HCT116 (cell line): Measurements from ENCODE around the gene PCDH9. TPM values are rescaled to one million over a fixed set of nuclear protein-coding genes. Genes with fewer than 3 reads are reported as not detected.

ENCODE experiments used
- ATAC-seq: fragments of 200-7000 bp; cut with Tn5 transposase; 2 replicates; pipeline ENCODE4 v1.9.1; 2020; ENCODE audit warnings: mild to moderate bottlenecking, moderate library complexity
- BruUV-seq: library from RNA; stranded (reverse); fragments of 400-500 nt; replicated peaks from 2 replicates; lab custom pipeline; 2021; lab: Mats Ljungman, UMichigan
- CTCF ChIA-PET: fragments of 300-600 bp; sonication (Branson Sonifier 250); formaldehyde crosslinking; loops from one replicate; lab custom pipeline; 2021; ENCODE audit warnings: antibody characterized with exemption; lab: Charles Lee
- POLR2A ChIA-PET: fragments of 300-600, 350-600 bp; sonication (Branson Sonifier 250); formaldehyde crosslinking; loops from one replicate; lab custom pipeline; 2021; ENCODE audit warnings: antibody characterized with exemption; lab: Charles Lee
- RAD21 ChIA-PET, 2 experiments: fragments of 300-600 bp; sonication (Branson Sonifier 250); formaldehyde crosslinking; loops; one replicate each; lab custom pipeline; 2023; ENCODE audit warnings: low total read pairs in 2 of 2; ENCODE audit not compliant: uncharacterized antibody in 2 of 2, unreplicated experiment in 2 of 2, low non-redundant PET in 1 of 2; lab: Charles Lee
- DNase-seq: peaks from one replicate; pipeline ENCODE4 v3.0.0-alpha.2; 2010; ENCODE audit warnings: low read depth, low spot score
- H2AFZ ChIP-seq: fragments of 200-600 bp; shearing (Covaris generic), sonication (generic); 2 replicates; pipeline ENCODE4 v1.6.1; 2017; ENCODE audit warnings: low read depth, mixed run types, mixed read lengths, antibody characterized with exemption, low read length; ENCODE audit not compliant: poor library complexity, severe bottlenecking
- H3K27ac ChIP-seq: 2 replicates; pipeline ENCODE4 v1.5.1; 2012; ENCODE audit warnings: low read depth, low read length
- H3K27me3 ChIP-seq: fragments of 200-600 bp; sonication (generic); 2 replicates; pipeline ENCODE4 v1.6.1; 2016; ENCODE audit warnings: mixed run types, low read length, mixed read lengths; ENCODE audit not compliant: insufficient read depth
- H3K36me3 ChIP-seq, 2 experiments: fragments of 200-500 bp in 1 of 2; fragments of 200-600 bp in 1 of 2; sonication (Bioruptor generic) in 1 of 2; sonication (generic) in 1 of 2; 2 replicates each; pipeline versions ENCODE4 v1.5.1 to v1.6.1; 2014 to 2016; ENCODE audit warnings: low read length in 2 of 2, inconsistent platforms in 1 of 2, mixed read lengths in 1 of 2, mixed run types in 1 of 2; ENCODE audit not compliant: insufficient read depth in 2 of 2, control insufficient read depth in 1 of 2
- H3K4me1 ChIP-seq, 2 experiments: fragments of 200-600 bp in 1 of 2; sonication (generic) in 1 of 2; 2 replicates each; pipeline versions ENCODE4 v1.5.1 to v1.6.1; 2012 to 2017; ENCODE audit warnings: low read length in 2 of 2, inconsistent platforms in 1 of 2, mild to moderate bottlenecking in 1 of 2, mixed read lengths in 1 of 2, mixed run types in 1 of 2, moderate library complexity in 1 of 2; ENCODE audit not compliant: insufficient read depth in 2 of 2, control insufficient read depth in 1 of 2
- H3K4me2 ChIP-seq: fragments of 200-600 bp; sonication (generic); 2 replicates; pipeline ENCODE4 v1.6.1; 2017; ENCODE audit warnings: mixed run types, low read length, mixed read lengths
- H3K4me3 ChIP-seq, 2 experiments: fragments of 200-600 bp in 1 of 2; sonication (generic) in 1 of 2; replicated peaks in 1 of 2; 2 replicates each; pipeline ENCODE4 v1.5.1; 2011 to 2016; ENCODE audit warnings: low read length in 2 of 2, control low read depth in 1 of 2, low read depth in 1 of 2, mild to moderate bottlenecking in 1 of 2, mixed read lengths in 1 of 2, mixed run types in 1 of 2
- H3K79me2 ChIP-seq: fragments of 200-600 bp; sonication (generic); 2 replicates; pipeline ENCODE4 v1.6.1; 2017; ENCODE audit warnings: mild to moderate bottlenecking, mixed run types, low read length, moderate library complexity, mixed read lengths; ENCODE audit not compliant: insufficient read depth
- H3K9ac ChIP-seq: fragments of 200-600 bp; sonication (generic); 2 replicates; pipeline ENCODE4 v1.6.1; 2016; ENCODE audit warnings: low read length, mixed read lengths
- H3K9me2 ChIP-seq: fragments of 200-600 bp; sonication (generic), shearing (Covaris generic); 2 replicates; pipeline ENCODE4 v1.6.1; 2017; ENCODE audit warnings: mixed run types, mild to moderate bottlenecking, moderate library complexity; ENCODE audit not compliant: insufficient read depth
- H3K9me3 ChIP-seq, 2 experiments: fragments of 200-500 bp in 1 of 2; fragments of 200-600 bp in 1 of 2; sonication (Bioruptor generic) in 1 of 2; sonication (generic) in 1 of 2; 2 replicates each; pipeline ENCODE4 v1.6.1; 2014 to 2017; ENCODE audit warnings: low read length in 2 of 2, mixed read lengths in 2 of 2, inconsistent platforms in 1 of 2, low read depth in 1 of 2, mild to moderate bottlenecking in 1 of 2, mixed run types in 1 of 2, moderate library complexity in 1 of 2; ENCODE audit not compliant: control insufficient read depth in 1 of 2, insufficient read depth in 1 of 2
- H4K20me1 ChIP-seq: fragments of 200-600 bp; sonication (generic), shearing (Covaris generic); 2 replicates; pipeline ENCODE4 v1.6.1; 2017; ENCODE audit warnings: mixed run types, mild to moderate bottlenecking, moderate library complexity; ENCODE audit not compliant: insufficient read depth
- ATF3 ChIP-seq: IDR thresholded peaks from 2 replicates; pipeline ENCODE4 v1.6.1; 2012
- CBX3 ChIP-seq: IDR thresholded peaks from 2 replicates; pipeline ENCODE4 v1.6.1; 2012; ENCODE audit warnings: low read depth
- CEBPB ChIP-seq: IDR thresholded peaks from 2 replicates; pipeline ENCODE4 v1.6.1; 2012; ENCODE audit warnings: low read depth
- EGR1 ChIP-seq: IDR thresholded peaks from 2 replicates; pipeline ENCODE4 v1.6.1; 2012; ENCODE audit warnings: low read depth
- EZH2 ChIP-seq: fragments of 200-600 bp; sonication (generic); IDR thresholded peaks from 2 replicates; pipeline ENCODE4 v1.6.1; 2017; ENCODE audit warnings: antibody characterized with exemption, mixed run types
- JUND ChIP-seq: IDR thresholded peaks from 2 replicates; pipeline ENCODE4 v1.6.1; 2012
- POLR2A ChIP-seq: IDR thresholded peaks from 2 replicates; pipeline ENCODE4 v1.7.0; 2011; ENCODE audit warnings: borderline replicate concordance; ENCODE audit not compliant: insufficient read depth, insufficient read length; ENCODE audit errors: extremely low read depth
- POLR2AphosphoS5 ChIP-seq: IDR thresholded peaks from 2 replicates; pipeline ENCODE4 v1.6.1; 2011; ENCODE audit warnings: mild to moderate bottlenecking, low read depth, low read length, moderate library complexity
- RAD21 ChIP-seq: IDR thresholded peaks from 2 replicates; pipeline ENCODE4 v1.6.1; 2012; ENCODE audit warnings: low read depth, mild to moderate bottlenecking
- SIN3A ChIP-seq: IDR thresholded peaks from 2 replicates; pipeline ENCODE4 v1.6.1; 2012; ENCODE audit warnings: low read depth
- SP1 ChIP-seq: IDR thresholded peaks from 2 replicates; pipeline ENCODE4 v1.6.1; 2012; ENCODE audit warnings: low read depth
- SRF ChIP-seq: IDR thresholded peaks from 2 replicates; pipeline ENCODE4 v1.6.1; 2012; ENCODE audit warnings: low read depth
- TCF7L2 ChIP-seq: IDR thresholded peaks from 2 replicates; pipeline ENCODE4 v1.7.0; 2011; ENCODE audit warnings: borderline replicate concordance, inconsistent platforms; ENCODE audit not compliant: insufficient read depth, insufficient read length; ENCODE audit errors: extremely low read depth
- YY1 ChIP-seq: IDR thresholded peaks from 2 replicates; pipeline ENCODE4 v1.6.1; 2011; ENCODE audit warnings: low read length, low read depth, moderate library complexity, mild to moderate bottlenecking; ENCODE audit not compliant: insufficient replicate concordance; ENCODE audit errors: extremely low read depth
- intact Hi-C: fragments of 100-400 bp; cut with micrococcal nuclease; formaldehyde crosslinking; loops from 2 replicates; pipeline ENCODE4 v1.10.0; 2022
- total RNA-seq: library from RNA; stranded (reverse); gene quantifications from one replicate; pipeline ENCODE4 v1.2.1, GENCODE V29; 2021; ENCODE audit not compliant: unreplicated experiment
- TF ChIP-seq, protein P1 (sequence below), 3 experiments: fragments of 200-600 bp in 1 of 3; sonication (generic) in 1 of 3; IDR thresholded peaks in 2 of 3; conservative IDR thresholded peaks in 1 of 3; 2 replicates each; pipeline ENCODE4 v1.5.1; 2012 to 2017; ENCODE audit warnings: low read depth in 2 of 3, low read length in 2 of 3, antibody characterized with exemption in 1 of 3, borderline replicate concordance in 1 of 3, control low read depth in 1 of 3, mild to moderate bottlenecking in 1 of 3, mixed read lengths in 1 of 3, mixed run types in 1 of 3, moderate library complexity in 1 of 3; ENCODE audit not compliant: insufficient read depth in 1 of 3
- TF ChIP-seq, protein P2 (sequence below): IDR thresholded peaks from 2 replicates; pipeline ENCODE4 v1.6.1; 2012; ENCODE audit warnings: low read depth

The PCDH9 gene
- total RNA-seq, 1 experiment from 2014 or later, result 0.02 TPM

- no peak for DNase-seq
Observed at GRCh38 chr13:66266761-66267160, 963.4 kb downstream of the PCDH9 start.

GRCh38 chr13:66266348-66266747 lies 963.8 kb downstream of the PCDH9 start:
- CTCF ChIA-PET, result no interaction called here
- TF ChIP-seq, protein P1, sequence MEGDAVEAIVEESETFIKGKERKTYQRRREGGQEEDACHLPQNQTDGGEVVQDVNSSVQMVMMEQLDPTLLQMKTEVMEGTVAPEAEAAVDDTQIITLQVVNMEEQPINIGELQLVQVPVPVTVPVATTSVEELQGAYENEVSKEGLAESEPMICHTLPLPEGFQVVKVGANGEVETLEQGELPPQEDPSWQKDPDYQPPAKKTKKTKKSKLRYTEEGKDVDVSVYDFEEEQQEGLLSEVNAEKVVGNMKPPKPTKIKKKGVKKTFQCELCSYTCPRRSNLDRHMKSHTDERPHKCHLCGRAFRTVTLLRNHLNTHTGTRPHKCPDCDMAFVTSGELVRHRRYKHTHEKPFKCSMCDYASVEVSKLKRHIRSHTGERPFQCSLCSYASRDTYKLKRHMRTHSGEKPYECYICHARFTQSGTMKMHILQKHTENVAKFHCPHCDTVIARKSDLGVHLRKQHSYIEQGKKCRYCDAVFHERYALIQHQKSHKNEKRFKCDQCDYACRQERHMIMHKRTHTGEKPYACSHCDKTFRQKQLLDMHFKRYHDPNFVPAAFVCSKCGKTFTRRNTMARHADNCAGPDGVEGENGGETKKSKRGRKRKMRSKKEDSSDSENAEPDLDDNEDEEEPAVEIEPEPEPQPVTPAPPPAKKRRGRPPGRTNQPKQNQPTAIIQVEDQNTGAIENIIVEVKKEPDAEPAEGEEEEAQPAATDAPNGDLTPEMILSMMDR (IDR thresholded peaks at IDR 0.05 in 2 of 3, conservative IDR thresholded peaks at IDR 0.05 in 1 of 3; ENCODE audit: borderline replicate concordance in 1 of 3, insufficient read depth in 1 of 3, low read depth in 2 of 3, low read length in 2 of 3), result no peak
- TF ChIP-seq POLR2AphosphoS5 (no peak), POLR2A (no peak), SIN3A (no peak), CEBPB (no peak), SRF (no peak), ATF3 (no peak), TCF7L2 (no peak), EGR1 (no peak), JUND (no peak), RAD21 (no peak)
- TF ChIP-seq, protein P2, sequence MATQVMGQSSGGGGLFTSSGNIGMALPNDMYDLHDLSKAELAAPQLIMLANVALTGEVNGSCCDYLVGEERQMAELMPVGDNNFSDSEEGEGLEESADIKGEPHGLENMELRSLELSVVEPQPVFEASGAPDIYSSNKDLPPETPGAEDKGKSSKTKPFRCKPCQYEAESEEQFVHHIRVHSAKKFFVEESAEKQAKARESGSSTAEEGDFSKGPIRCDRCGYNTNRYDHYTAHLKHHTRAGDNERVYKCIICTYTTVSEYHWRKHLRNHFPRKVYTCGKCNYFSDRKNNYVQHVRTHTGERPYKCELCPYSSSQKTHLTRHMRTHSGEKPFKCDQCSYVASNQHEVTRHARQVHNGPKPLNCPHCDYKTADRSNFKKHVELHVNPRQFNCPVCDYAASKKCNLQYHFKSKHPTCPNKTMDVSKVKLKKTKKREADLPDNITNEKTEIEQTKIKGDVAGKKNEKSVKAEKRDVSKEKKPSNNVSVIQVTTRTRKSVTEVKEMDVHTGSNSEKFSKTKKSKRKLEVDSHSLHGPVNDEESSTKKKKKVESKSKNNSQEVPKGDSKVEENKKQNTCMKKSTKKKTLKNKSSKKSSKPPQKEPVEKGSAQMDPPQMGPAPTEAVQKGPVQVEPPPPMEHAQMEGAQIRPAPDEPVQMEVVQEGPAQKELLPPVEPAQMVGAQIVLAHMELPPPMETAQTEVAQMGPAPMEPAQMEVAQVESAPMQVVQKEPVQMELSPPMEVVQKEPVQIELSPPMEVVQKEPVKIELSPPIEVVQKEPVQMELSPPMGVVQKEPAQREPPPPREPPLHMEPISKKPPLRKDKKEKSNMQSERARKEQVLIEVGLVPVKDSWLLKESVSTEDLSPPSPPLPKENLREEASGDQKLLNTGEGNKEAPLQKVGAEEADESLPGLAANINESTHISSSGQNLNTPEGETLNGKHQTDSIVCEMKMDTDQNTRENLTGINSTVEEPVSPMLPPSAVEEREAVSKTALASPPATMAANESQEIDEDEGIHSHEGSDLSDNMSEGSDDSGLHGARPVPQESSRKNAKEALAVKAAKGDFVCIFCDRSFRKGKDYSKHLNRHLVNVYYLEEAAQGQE, result no peak
- H3K9me3 ChIP-seq, result no peaks in the 10 kb centered on the region

More at GRCh38 chr13:66266761-66267160, 963.4 kb downstream of the PCDH9 start:
- Histone ChIP-seq H4K20me1 (no peaks in the 10 kb centered on the region), H3K9me3 (no peaks in the 10 kb centered on the region), H3K27me3 (no peaks in the 10 kb centered on the region), H3K4me1 (no peaks in the 10 kb centered on the region), H3K9me2 (no peaks in the 10 kb centered on the region), H3K79me2 (no peaks in the 10 kb centered on the region), H3K9ac (no peak overlapping the region), H3K4me3 (no peak overlapping the region)
- no peak for ATAC-seq
- TF ChIP-seq SP1, result no peak
- no peak for TF ChIP-seq POLR2AphosphoS5
- TF ChIP-seq YY1, result no peak
- TF ChIP-seq CBX3, result no peak
- TF ChIP-seq EZH2, result no peak
- no peak for TF ChIP-seq SIN3A
- no peak for TF ChIP-seq JUND
- TF ChIP-seq RAD21, result no peak
- TF ChIP-seq TCF7L2, result no peak
- TF ChIP-seq, all 23 proteins: peak for 0
- no peak overlapping the region for H3K4me2 ChIP-seq
- POLR2A ChIA-PET, result no interaction called here
- no peaks in the 10 kb centered on the region for H3K36me3 ChIP-seq
- intact Hi-C loops, result no loop called here
- no peak overlapping the region for H3K27ac ChIP-seq
- RAD21 ChIA-PET, result interaction anchor here in 1 of 2 experiments (0.7 kb wide), 1 partner anchor 332 kb away, joined by 3 read pairs; no protein-coding TSS in a partner anchor
- CTCF ChIA-PET, result no interaction called here
- no TSS peak for BruUV-seq
- no peak overlapping the region for H2AFZ ChIP-seq

More at GRCh38 chr13:66266348-66266747, 963.8 kb downstream of the PCDH9 start:
- no peak overlapping the region for H3K27ac ChIP-seq
- H3K9ac ChIP-seq, result no peak overlapping the region
- no peak overlapping the region for H3K4me2 ChIP-seq
- H3K9me2 ChIP-seq, result no peaks in the 10 kb centered on the region
- H3K36me3 ChIP-seq, result no peaks in the 10 kb centered on the region
- no peaks in the 10 kb centered on the region for H3K27me3 ChIP-seq
- ChIA-PET POLR2A (no interaction called here), RAD21 (interaction anchor here in 1 of 2 experiments (0.7 kb wide), 1 partner anchor 332 kb away, joined by 3 read pairs; no protein-coding TSS in a partner anchor)
- H2AFZ ChIP-seq, result no peak overlapping the region
- H3K79me2 ChIP-seq, result no peaks in the 10 kb centered on the region
- H3K4me3 ChIP-seq, result no peak overlapping the region
- BruUV-seq, result no TSS peak
- DNase-seq (no peak), ATAC-seq (no peak)
- intact Hi-C loops, result no loop called here
- H4K20me1 ChIP-seq, result no peaks in the 10 kb centered on the region
- H3K4me1 ChIP-seq, result no peaks in the 10 kb centered on the region
